Calu3 (cell line): Measurements from ENCODE around the gene MXRA8. TPM values are rescaled to one million over a fixed set of nuclear protein-coding genes. Genes with fewer than 3 reads are reported as not detected.

ENCODE experiments used
- BruUV-seq: library from RNA; stranded (reverse); fragments of 400-500 nt; replicated peaks from 2 replicates; lab custom pipeline; 2021; lab: Mats Ljungman, UMichigan
- CTCF ChIA-PET: fragments of 300-600 bp; sonication (Branson Sonifier 250); formaldehyde crosslinking; loops from one replicate; lab custom pipeline; 2022; ENCODE audit warnings: antibody characterized with exemption; lab: Charles Lee
- DNase-seq: peaks from one replicate; pipeline ENCODE4 v3.0.0; 2022
- H3K27ac Mint-ChIP-seq: one replicate; pipeline ENCODE4 v1.8.0; 2022; ENCODE audit warnings: mixed read lengths; ENCODE audit not compliant: unreplicated experiment
- H3K27me3 Mint-ChIP-seq: one replicate; pipeline ENCODE4 v1.8.0; 2022; ENCODE audit warnings: mixed read lengths; ENCODE audit not compliant: unreplicated experiment
- H3K36me3 Mint-ChIP-seq: one replicate; pipeline ENCODE4 v1.8.0; 2022; ENCODE audit warnings: mild to moderate bottlenecking, moderate library complexity, mixed read lengths; ENCODE audit not compliant: insufficient read depth, unreplicated experiment
- H3K4me1 Mint-ChIP-seq: one replicate; pipeline ENCODE4 v1.8.0; 2022; ENCODE audit warnings: mild to moderate bottlenecking, low read depth, mixed read lengths; ENCODE audit not compliant: unreplicated experiment
- H3K4me3 Mint-ChIP-seq: one replicate; pipeline ENCODE4 v1.8.0; 2022; ENCODE audit warnings: mild to moderate bottlenecking, low read depth, moderate library complexity, mixed read lengths; ENCODE audit not compliant: unreplicated experiment
- H3K9me3 Mint-ChIP-seq: one replicate; pipeline ENCODE4 v1.8.0; 2022; ENCODE audit warnings: low read depth, mixed read lengths; ENCODE audit not compliant: unreplicated experiment
- CTCF ChIP-seq: fragments of 200-600 bp; IDR thresholded peaks from one replicate; pipeline ENCODE4 v1.8.0; 2022; ENCODE audit warnings: antibody characterized with exemption; ENCODE audit not compliant: unreplicated experiment
- intact Hi-C: fragments of 100-400 bp; cut with micrococcal nuclease; formaldehyde crosslinking; loops from one replicate; pipeline ENCODE4 v1.10.0; 2022; ENCODE audit not compliant: unreplicated experiment
- total RNA-seq: library from RNA; stranded (reverse); gene quantifications from 2 replicates; pipeline ENCODE4 v1.2.3, GENCODE V29; 2022

Gene MXRA8
- total RNA-seq, 1 experiment from 2014 or later: not detected

GRCh38 chr1:1348420-1349255 is 9.7 kb downstream of the MXRA8 start:
- peak overlapping the region; percentile 80 for H3K4me3 Mint-ChIP-seq
- CTCF ChIA-PET: interaction anchor here (1.6 kb wide), 1 partner anchor 57 kb away, joined by 4 read pairs; no protein-coding TSS in a partner anchor
- H3K27ac Mint-ChIP-seq: peak overlapping the region; percentile 79
- no peak for DNase-seq
- BruUV-seq: no TSS peak
- no peaks in the 10 kb centered on the region for H3K27me3 Mint-ChIP-seq
- TF ChIP-seq CTCF: no peak
- peaks cover 11% of the 10 kb centered on the region for H3K4me1 Mint-ChIP-seq
- H3K9me3 Mint-ChIP-seq: no peaks in the 10 kb centered on the region
- intact Hi-C loops: no loop called here
- H3K36me3 Mint-ChIP-seq: peaks cover 59% of the 10 kb centered on the region

GRCh38 chr1:1347663-1348419 is 10.5 kb downstream of the MXRA8 start:
- CTCF ChIA-PET: interaction anchor here (1.6 kb wide), 1 partner anchor 56 kb away, joined by 4 read pairs; no protein-coding TSS in a partner anchor
- no peak for TF ChIP-seq CTCF
- DNase-seq: peak; percentile 54
- TSS peak; percentile 48 for BruUV-seq
- H3K4me3 Mint-ChIP-seq: peak overlapping the region; percentile 80
- H3K36me3 Mint-ChIP-seq: peaks cover 58% of the 10 kb centered on the region
- no peaks in the 10 kb centered on the region for H3K27me3 Mint-ChIP-seq
- H3K27ac Mint-ChIP-seq: peak overlapping the region; percentile 79
- intact Hi-C loops: no loop called here
- H3K4me1 Mint-ChIP-seq: peaks cover 19% of the 10 kb centered on the region
- H3K9me3 Mint-ChIP-seq: no peaks in the 10 kb centered on the region

GRCh38 chr1:1347026-1347595 is 11.2 kb downstream of the MXRA8 start:
- Mint-ChIP-seq H3K9me3 (no peaks in the 10 kb centered on the region), H3K27ac (peak overlapping the region; percentile 79), H3K4me3 (peak overlapping the region; percentile 80), H3K27me3 (no peaks in the 10 kb centered on the region), H3K4me1 (peaks cover 24% of the 10 kb centered on the region), H3K36me3 (peaks cover 51% of the 10 kb centered on the region)
- BruUV-seq: no TSS peak
- intact Hi-C loops: no loop called here
- DNase-seq: no peak
- CTCF ChIA-PET: interaction anchor here (1.6 kb wide), 1 partner anchor 56 kb away, joined by 4 read pairs; no protein-coding TSS in a partner anchor
- no peak for TF ChIP-seq CTCF

GRCh38 chr1:1346501-1346890 is 11.9 kb downstream of the MXRA8 start:
- H3K9me3 Mint-ChIP-seq: no peaks in the 10 kb centered on the region
- H3K27me3 Mint-ChIP-seq: no peaks in the 10 kb centered on the region
- peaks cover 24% of the 10 kb centered on the region for H3K4me1 Mint-ChIP-seq
- no peak for DNase-seq
- BruUV-seq: no TSS peak
- peaks cover 48% of the 10 kb centered on the region for H3K36me3 Mint-ChIP-seq
- CTCF ChIA-PET: no interaction called here
- intact Hi-C loops: no loop called here
- H3K4me3 Mint-ChIP-seq: peak overlapping the region; percentile 80
- TF ChIP-seq CTCF: no peak
- H3K27ac Mint-ChIP-seq: peak overlapping the region; percentile 79
